K562 (cell line): ENCODE data around the gene AGR3. TPM values are rescaled to one million over a fixed set of nuclear protein-coding genes. Genes with fewer than 3 reads are reported as not detected.

ENCODE experiments used
- ATAC-seq: fragments of 200-7000 bp; cut with Tn5 transposase; 3 replicates; pipeline ENCODE4 v1.9.1; 2020; ENCODE audit warnings: moderate library complexity
- BruUV-seq: library from RNA; stranded (reverse); fragments of 400-500 nt; replicated peaks from 2 replicates; lab custom pipeline; 2021; lab: Mats Ljungman, UMichigan
- CTCF ChIA-PET: fragments of 300-600 bp; formaldehyde crosslinking; extraction: SDS; loops from one replicate; lab custom pipeline; 2021; ENCODE audit warnings: low intra/inter-chr PET ratio; lab: Yijun Ruan, JAX
- POLR2A ChIA-PET: fragments of 300-600, 350-650 bp; sonication (Branson Sonifier 250); formaldehyde crosslinking; extraction: SDS; loops from one replicate; lab custom pipeline; 2021; ENCODE audit warnings: antibody characterized with exemption, inconsistent platforms; lab: Yijun Ruan, JAX
- DNase-seq, 4 experiments: peaks; one replicate each; pipeline versions ENCODE4 v3.0.0 to v3.0.0-alpha.2; 2011 to 2018; ENCODE audit warnings: low spot score in 3 of 4, mixed read lengths in 3 of 4; ENCODE audit errors: extremely low read depth in 1 of 4
- FAIRE-seq: peaks from 2 replicates; lab custom pipeline; 2011; peaks lifted over from hg19 to GRCh38; lab: Jason Lieb, UNC
- H2AFZ ChIP-seq: 2 replicates; pipeline ENCODE4 v1.6.0; 2011; ENCODE audit warnings: low read depth, low read length, control low read depth, inconsistent platforms
- H3K27ac ChIP-seq: fragments of 200-600 bp; 3 replicates; pipeline ENCODE4 v1.8.0; 2011; ENCODE audit warnings: low read depth, mild to moderate bottlenecking, control low read depth, inconsistent platforms, low read length, moderate library complexity, mixed read lengths; ENCODE audit errors: extremely low read depth
- H3K27me3 ChIP-seq, 2 experiments: fragments of 300-600 bp in 1 of 2; 2 replicates in 1 of 2; 3 replicates in 1 of 2; pipeline versions ENCODE4 v1.6.0 to v1.8.0; 2011; ENCODE audit warnings: inconsistent platforms in 2 of 2, low read length in 2 of 2, mild to moderate bottlenecking in 1 of 2, mixed read lengths in 1 of 2, moderate library complexity in 1 of 2; ENCODE audit not compliant: control insufficient read depth in 2 of 2, insufficient read depth in 2 of 2
- H3K36me3 ChIP-seq: fragments of 300-600 bp; 3 replicates; pipeline ENCODE4 v1.8.0; 2011; ENCODE audit warnings: mild to moderate bottlenecking, low read length, inconsistent platforms; ENCODE audit not compliant: control insufficient read depth, insufficient read depth
- H3K4me1 ChIP-seq, 2 experiments: fragments of 200-600 bp in 1 of 2; replicated peaks in 1 of 2; 2 replicates in 1 of 2; 3 replicates in 1 of 2; pipeline versions ENCODE4 v1.5.1 to v1.8.0; 2011; ENCODE audit warnings: inconsistent platforms in 2 of 2, low read length in 2 of 2, mild to moderate bottlenecking in 1 of 2, mixed read lengths in 1 of 2, moderate library complexity in 1 of 2; ENCODE audit not compliant: control insufficient read depth in 2 of 2, insufficient read depth in 2 of 2
- H3K4me2 ChIP-seq: 2 replicates; pipeline ENCODE4 v1.6.1; 2011; ENCODE audit warnings: low read length, control low read depth, inconsistent platforms, mixed read lengths; ENCODE audit not compliant: insufficient read depth
- H3K4me3 ChIP-seq: fragments of 200-600 bp; sonication (generic), shearing (Covaris generic); 2 replicates; pipeline ENCODE4 v1.5.1; 2016; ENCODE audit warnings: control low read depth, inconsistent platforms
- H3K79me2 ChIP-seq: fragments of 200-600 bp; 3 replicates; pipeline ENCODE4 v1.8.0; 2011; ENCODE audit warnings: low read length, inconsistent platforms; ENCODE audit not compliant: control insufficient read depth, insufficient read depth
- H3K9ac ChIP-seq, 2 experiments: 2 replicates each; pipeline versions ENCODE4 v1.6.0 to v1.6.1; 2011; ENCODE audit warnings: low read depth in 2 of 2, low read length in 2 of 2, control low read depth in 1 of 2, inconsistent platforms in 1 of 2, mild to moderate bottlenecking in 1 of 2, mixed read lengths in 1 of 2; ENCODE audit not compliant: insufficient read depth in 1 of 2
- H3K9me1 ChIP-seq: one replicate; pipeline ENCODE4 v1.6.0; 2011; ENCODE audit warnings: inconsistent platforms, mild to moderate bottlenecking, low read length, moderate library complexity; ENCODE audit not compliant: control insufficient read depth, insufficient read depth
- H3K9me3 ChIP-seq: replicated peaks from 2 replicates; pipeline ENCODE4 v1.5.1; 2011; ENCODE audit warnings: low read depth, low read length, inconsistent platforms; ENCODE audit not compliant: control insufficient read depth, insufficient read depth
- H4K20me1 ChIP-seq: replicated peaks from 2 replicates; pipeline ENCODE4 v1.6.1; 2011; ENCODE audit warnings: low read length, inconsistent platforms, mixed read lengths; ENCODE audit not compliant: control insufficient read depth, insufficient read depth
- CHCHD3 ChIP-seq: fragments of 250-450 bp; sonication (Bioruptor Pico); IDR thresholded peaks from 2 replicates; pipeline ENCODE4 v2.1.2; 2022; ENCODE audit warnings: mild to moderate bottlenecking
- CREB3L1 ChIP-seq: fragments of 450-650 bp; IDR thresholded peaks from 2 replicates; pipeline ENCODE4 v1.6.1; 2014; ENCODE audit warnings: low read depth, mild to moderate bottlenecking, moderate library complexity, borderline replicate concordance
- ELF2 ChIP-seq: fragments of 250-450 bp; sonication (Bioruptor Pico); IDR thresholded peaks from 2 replicates; pipeline ENCODE4 v1.5.0; 2021; ENCODE audit warnings: mild to moderate bottlenecking
- FOS ChIP-seq: IDR thresholded peaks from 3 replicates; pipeline ENCODE4 v1.6.1; 2011; ENCODE audit not compliant: insufficient read length; ENCODE audit errors: extremely low read depth
- FOSL1 ChIP-seq: fragments of 200-800 bp; sonication (Bioruptor generic); conservative IDR thresholded peaks from 2 replicates; pipeline ENCODE4 v1.6.1; 2016; ENCODE audit warnings: missing genetic modification characterization, missing compliant biosample characterization
- FOXM1 ChIP-seq, 2 experiments: fragments of 450-650 bp in 1 of 2; sonication (generic) in 1 of 2; formaldehyde crosslinking in 1 of 2; IDR thresholded peaks; 2 replicates each; pipeline versions ENCODE4 v1.6.1 to v1.9.0; 2017 to 2022; ENCODE audit warnings: low read depth in 2 of 2, mild to moderate bottlenecking in 2 of 2, missing genetic modification reagents in 1 of 2, moderate library complexity in 1 of 2
- MECOM ChIP-seq: fragments of 250-450 bp; sonication (Bioruptor Pico); IDR thresholded peaks from 2 replicates; pipeline ENCODE4 v1.8.0; 2022; ENCODE audit warnings: inconsistent platforms
- MLX ChIP-seq, 2 experiments: fragments of 450-650 bp in 1 of 2; sonication (generic) in 1 of 2; formaldehyde crosslinking; conservative IDR thresholded peaks; 2 replicates each; pipeline versions ENCODE4 v1.4.0 to v1.8.1; 2020 to 2022; ENCODE audit warnings: mild to moderate bottlenecking in 1 of 2, missing genetic modification reagents in 1 of 2
- MXI1 ChIP-seq: IDR thresholded peaks from 2 replicates; pipeline ENCODE4 v1.6.1; 2011; ENCODE audit warnings: low read depth, mild to moderate bottlenecking, improper control_type of control experiment, low read length
- RAD21 ChIP-seq, 2 experiments: fragments of 250-450 bp in 1 of 2; fragments of 450-650 bp in 1 of 2; sonication (Bioruptor Pico) in 1 of 2; formaldehyde crosslinking in 1 of 2; IDR thresholded peaks in 1 of 2; conservative IDR thresholded peaks in 1 of 2; 2 replicates each; pipeline versions ENCODE4 v1.4.0 to v1.8.0; 2020 to 2022; ENCODE audit warnings: mild to moderate bottlenecking in 2 of 2, moderate library complexity in 1 of 2
- RNF219 ChIP-seq: fragments of 250-450 bp; sonication (Bioruptor Pico); IDR thresholded peaks from 2 replicates; pipeline ENCODE4 v1.5.0; 2022; ENCODE audit warnings: mild to moderate bottlenecking
- XRCC5 ChIP-seq: fragments of 200-400 bp; formaldehyde crosslinking; IDR thresholded peaks from 2 replicates; pipeline ENCODE4 v1.6.1; 2017; ENCODE audit warnings: low read depth, mild to moderate bottlenecking, low read length
- WGBS: fragments of 100-300 bp; shearing (Covaris generic); methylation state at CpG from one replicate; pipeline ENCODE4 v1.1.6; 2016; ENCODE audit warnings: low coverage, mixed read lengths; ENCODE audit not compliant: insufficient coverage; ENCODE audit errors: missing lambda C conversion rate; 5-methylcytosine and 5-hydroxymethylcytosine counted together
- in situ Hi-C: fragments of 300-500 bp; cut with MboI; formaldehyde crosslinking; loops from 4 replicates; pipeline ENCODE4 v1.15.0; 2018; ENCODE audit warnings: inconsistent platforms, mixed read lengths
- intact Hi-C: fragments of 100-400 bp; cut with micrococcal nuclease; formaldehyde crosslinking; loops from 2 replicates; pipeline ENCODE4 v1.14.2; 2022
- polyA plus RNA-seq, 8 experiments: library from polyadenylated mRNA; depleted of rRNA in 4 of 8; stranded (reverse) in 5 of 8; unstranded in 3 of 8; fragments of >200 nt; fragmentation: Nextera tagmentation in 2 of 8; fragmentation: Illumina TruSeq in 1 of 8; extraction: Ambion mirVana in 2 of 8; extraction: Trizol in 1 of 8; gene quantifications; 2 replicates each; pipeline versions ENCODE4 v1.2.1 to v1.2.3, GENCODE V29; 2011 to 2014; ENCODE audit warnings: inconsistent platforms in 1 of 8, missing spikeins in 1 of 8
- total RNA-seq, 7 experiments: library from RNA; depleted of rRNA in 6 of 7; stranded (reverse); fragments of >200 nt in 6 of 7; fragmentation: Illumina TruSeq in 2 of 7; extraction: Trizol in 2 of 7; gene quantifications; 2 replicates each; pipeline versions ENCODE4 v1.2.1 to v1.2.3, GENCODE V29; 2011 to 2021; ENCODE audit warnings: low replicate concordance in 1 of 7
- TF ChIP-seq, protein P1 (sequence below): fragments of 250-450 bp; sonication (Bioruptor Pico); IDR thresholded peaks from 2 replicates; pipeline ENCODE4 v1.4.0; 2020; ENCODE audit warnings: mild to moderate bottlenecking, moderate library complexity

The AGR3 gene
- total and polyA plus RNA-seq, 9 of the 15 experiments (the other 6 are each of a cell fraction or from before 2014, with no cell fraction given), result not detected

- Histone ChIP-seq H3K9ac (no peak overlapping the region), H3K9me1 (no peaks in the 10 kb centered on the region), H3K4me3 (no peak overlapping the region), H3K9me3 (no peaks in the 10 kb centered on the region), H4K20me1 (no peaks in the 10 kb centered on the region), H2AFZ (no peak overlapping the region), H3K4me1 (no peaks in the 10 kb centered on the region), H3K27ac (no peak overlapping the region), H3K36me3 (no peaks in the 10 kb centered on the region), H3K79me2 (no peaks in the 10 kb centered on the region), H3K4me2 (no peak overlapping the region), H3K27me3 (no peaks in the 10 kb centered on the region)
- FAIRE-seq (no peak), DNase-seq (no peak), ATAC-seq (no peak)
- in situ Hi-C loops (no loop called here), intact Hi-C loops (no loop called here)
- BruUV-seq, result no TSS peak
- ChIA-PET CTCF (no interaction called here), POLR2A (interaction anchor here (1.3 kb wide), 1 partner anchor 18 kb away, joined by 3 read pairs; no protein-coding TSS in a partner anchor)
- 0% methylated on average over 4 of the region's 4 CpGs for WGBS
- TF ChIP-seq FOS, result no peak
- TF ChIP-seq RNF219, result no peak
- TF ChIP-seq MLX (CRISPR knock-in tag; conservative IDR thresholded peaks at IDR 0.05), result no peak
- TF ChIP-seq MXI1, result no peak
- no peak for TF ChIP-seq FOSL1 (tag)
- no peak for TF ChIP-seq RAD21 (CRISPR knock-in tag; conservative IDR thresholded peaks at IDR 0.05 in 1 of 2, IDR thresholded peaks at IDR 0.05 in 1 of 2)
- TF ChIP-seq MECOM (CRISPR knock-in tag), result no peak
- TF ChIP-seq CREB3L1, result no peak
- TF ChIP-seq XRCC5, result no peak
- TF ChIP-seq, protein P1, sequence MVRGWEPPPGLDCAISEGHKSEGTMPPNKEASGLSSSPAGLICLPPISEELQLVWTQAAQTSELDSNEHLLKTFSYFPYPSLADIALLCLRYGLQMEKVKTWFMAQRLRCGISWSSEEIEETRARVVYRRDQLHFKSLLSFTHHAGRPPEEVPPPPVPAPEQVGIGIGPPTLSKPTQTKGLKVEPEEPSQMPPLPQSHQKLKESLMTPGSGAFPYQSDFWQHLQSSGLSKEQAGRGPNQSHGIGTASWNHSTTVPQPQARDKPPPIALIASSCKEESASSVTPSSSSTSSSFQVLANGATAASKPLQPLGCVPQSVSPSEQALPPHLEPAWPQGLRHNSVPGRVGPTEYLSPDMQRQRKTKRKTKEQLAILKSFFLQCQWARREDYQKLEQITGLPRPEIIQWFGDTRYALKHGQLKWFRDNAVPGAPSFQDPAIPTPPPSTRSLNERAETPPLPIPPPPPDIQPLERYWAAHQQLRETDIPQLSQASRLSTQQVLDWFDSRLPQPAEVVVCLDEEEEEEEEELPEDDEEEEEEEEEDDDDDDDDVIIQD (CRISPR knock-in tag), result no peak
- TF ChIP-seq FOXM1 (IDR thresholded peaks at IDR 0.05; ENCODE audit: low read depth), result no peak
- TF ChIP-seq FOXM1 (CRISPR knock-in tag; IDR thresholded peaks at IDR 0.05; ENCODE audit: low read depth), result no peak
- no peak for TF ChIP-seq CHCHD3 (CRISPR knock-in tag)
- no peak for TF ChIP-seq ELF2 (CRISPR knock-in tag)
These were observed 7.7 kb downstream of the AGR3 start for GRCh38 chr7:16874066-16874465.
